SK-N-MC (cell line): ENCODE data around the gene GNAT2.
A peak's percentile ranks its signal among the peaks of the same experiment; 100 is the strongest.

Experiments
- DNase-seq: peaks from one replicate; pipeline ENCODE4 v3.0.0-alpha.2; 2011; ENCODE audit warnings: low read depth, low spot score
- H3K27ac ChIP-seq: fragments of 200-600 bp; sonication (generic); 2 replicates; pipeline ENCODE4 v1.5.1; 2016; ENCODE audit warnings: mixed run types
- H3K36me3 ChIP-seq: fragments of 200-600 bp; sonication (generic); 2 replicates; pipeline ENCODE4 v1.6.1; 2017; ENCODE audit warnings: antibody characterized with exemption, low read length, mixed read lengths; ENCODE audit not compliant: insufficient read depth
- H3K4me3 ChIP-seq: fragments of 200-600 bp; sonication (generic); 2 replicates; pipeline ENCODE4 v1.5.1; 2016
- H3K9ac ChIP-seq: fragments of 200-600 bp; sonication (generic); 2 replicates; pipeline ENCODE4 v1.8.0; 2017; ENCODE audit warnings: mixed run types, mixed read lengths; ENCODE audit not compliant: insufficient read length
- H3K9me3 ChIP-seq: fragments of 200-600 bp; sonication (generic); 2 replicates; pipeline ENCODE4 v1.6.1; 2017; ENCODE audit warnings: low read depth, mild to moderate bottlenecking, antibody characterized with exemption, low read length, moderate library complexity, mixed read lengths
- EZH2 ChIP-seq: fragments of 200-600 bp; sonication (generic); IDR thresholded peaks from one replicate; pipeline ENCODE4 v1.6.1; 2017; ENCODE audit warnings: antibody characterized with exemption
- FOXP2 ChIP-seq: optimal IDR thresholded peaks from 2 replicates; pipeline ENCODE3; 2011; ENCODE audit warnings: mild to moderate bottlenecking, moderate library complexity; ENCODE audit not compliant: insufficient read depth; ENCODE audit errors: extremely low read length, control extremely low read depth
- POLR2AphosphoS5 ChIP-seq: IDR thresholded peaks from 2 replicates; pipeline ENCODE4 v1.6.1; 2012; ENCODE audit warnings: mild to moderate bottlenecking, low read depth, low read length, borderline replicate concordance

GNAT2 gene

DNA sequence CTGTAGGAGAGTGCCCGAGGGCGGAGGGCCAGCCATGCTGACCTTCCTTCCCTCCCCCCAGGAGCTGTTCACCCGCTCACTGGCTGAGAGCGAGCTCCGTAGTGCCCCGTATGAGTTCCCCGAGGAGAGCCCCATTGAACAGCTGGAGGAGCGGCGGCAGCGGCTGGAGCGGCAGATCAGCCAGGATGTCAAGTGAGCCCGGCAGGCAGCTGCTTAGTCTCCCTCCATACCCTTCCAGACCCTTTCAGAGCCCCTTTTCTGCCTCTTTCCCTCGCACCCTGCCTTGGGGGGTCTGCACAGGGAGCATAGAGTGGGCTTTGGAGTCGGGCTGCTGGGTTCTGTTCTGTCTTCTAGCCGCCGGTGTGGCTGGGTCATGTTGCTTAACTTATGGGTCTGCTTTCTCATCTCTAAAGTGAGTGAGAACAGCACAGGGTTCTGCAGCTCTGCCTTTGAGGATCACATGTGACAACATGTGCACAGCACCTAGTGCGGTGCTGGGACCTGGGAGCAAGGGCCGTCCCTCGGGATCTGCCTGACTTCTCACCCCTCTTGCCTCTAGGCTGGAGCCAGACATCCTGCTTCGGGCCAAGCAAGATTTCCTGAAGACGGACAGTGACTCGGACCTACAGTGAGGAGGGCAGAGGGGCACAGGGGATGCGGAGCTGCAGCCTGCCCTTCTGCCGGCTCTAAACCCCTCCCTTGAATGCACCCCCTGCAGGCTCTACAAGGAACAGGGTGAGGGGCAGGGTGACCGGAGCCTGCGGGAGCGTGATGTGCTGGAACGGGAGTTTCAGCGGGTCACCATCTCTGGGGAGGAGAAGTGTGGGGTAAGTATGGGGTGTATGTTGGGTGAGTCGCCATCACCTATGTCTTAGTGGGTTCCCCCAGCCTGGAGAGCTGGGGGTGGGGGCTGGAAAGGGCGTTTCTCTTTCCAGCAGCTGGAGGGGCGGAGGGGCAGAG is 6.5 kb upstream of the GNAT2 start:
- H3K36me3 ChIP-seq, result peaks cover 34% of the 10 kb centered on the region; the same call in 1 of the 2 replicates
- H3K27ac ChIP-seq, result no peak overlapping the region
- no peak overlapping the region for H3K9ac ChIP-seq
- TF ChIP-seq FOXP2, result no peak
- no peak for TF ChIP-seq POLR2AphosphoS5
- no peak for TF ChIP-seq EZH2
- no peak for DNase-seq
- no peaks in the 10 kb centered on the region for H3K9me3 ChIP-seq
- no peak overlapping the region for H3K4me3 ChIP-seq

- Histone ChIP-seq H3K4me3 (no peak overlapping the region), H3K9me3 (no peaks in the 10 kb centered on the region), H3K36me3 (peaks cover 31% of the 10 kb centered on the region; the same call in 1 of the 2 replicates), H3K27ac (no peak overlapping the region), H3K9ac (no peak overlapping the region)
- no peak for DNase-seq
- TF ChIP-seq POLR2AphosphoS5 (no peak), FOXP2 (no peak), EZH2 (no peak)
Measured at GRCh38 chr1:109625176-109625575, 5.8 kb upstream of the GNAT2 start.

DNA sequence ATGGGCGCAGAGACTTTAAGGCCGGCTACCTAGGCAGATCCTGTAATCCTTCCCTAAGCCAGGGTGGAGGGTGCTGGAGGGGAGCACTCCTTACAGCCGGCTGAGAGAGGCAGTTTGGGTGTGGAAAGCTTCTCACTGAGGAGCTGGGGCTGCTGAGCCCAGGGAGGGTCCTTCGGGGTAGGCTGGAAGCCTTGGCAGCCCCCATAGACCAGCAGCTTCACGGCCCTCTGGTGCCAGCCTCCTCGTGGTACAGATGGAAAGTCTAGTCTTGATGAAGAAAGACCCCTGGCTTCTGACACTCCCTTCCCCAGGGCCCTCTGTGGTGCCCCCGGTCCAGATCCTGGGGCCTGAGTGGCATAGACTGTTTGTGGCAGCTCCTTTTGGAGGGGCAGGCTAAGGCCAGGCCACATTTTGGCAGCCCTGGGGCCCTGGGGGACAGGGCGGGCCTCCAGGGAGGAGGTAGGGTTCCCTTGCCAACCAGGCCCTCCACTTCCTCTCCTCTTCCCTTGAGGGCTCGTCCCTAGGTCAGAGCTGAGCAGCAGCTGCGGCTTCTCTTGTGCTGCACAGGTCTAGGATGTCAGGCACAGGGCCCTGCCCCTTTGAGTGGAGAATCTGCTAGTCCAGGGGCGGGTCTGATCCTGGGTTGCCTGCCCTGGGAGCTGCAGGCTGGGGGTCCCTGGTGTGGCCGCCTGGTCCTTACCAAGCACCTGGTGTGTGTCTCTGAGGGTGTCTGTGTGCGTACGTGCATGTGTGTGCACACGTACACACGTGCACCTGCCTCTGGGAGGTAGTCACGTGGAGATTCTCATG is 5.0 kb upstream of the GNAT2 start:
- no peak for DNase-seq
- no peaks in the 10 kb centered on the region for H3K9me3 ChIP-seq
- H3K27ac ChIP-seq, result 0 out of 2 replicates have a peak overlapping the region, but pooled peaks have one; percentile 36
- no peak overlapping the region for H3K4me3 ChIP-seq
- TF ChIP-seq FOXP2 (no peak), EZH2 (no peak), POLR2AphosphoS5 (no peak)
- H3K36me3 ChIP-seq, result peaks cover 23% of the 10 kb centered on the region; the same call in 1 of the 2 replicates
- H3K9ac ChIP-seq, result no peak overlapping the region

DNA sequence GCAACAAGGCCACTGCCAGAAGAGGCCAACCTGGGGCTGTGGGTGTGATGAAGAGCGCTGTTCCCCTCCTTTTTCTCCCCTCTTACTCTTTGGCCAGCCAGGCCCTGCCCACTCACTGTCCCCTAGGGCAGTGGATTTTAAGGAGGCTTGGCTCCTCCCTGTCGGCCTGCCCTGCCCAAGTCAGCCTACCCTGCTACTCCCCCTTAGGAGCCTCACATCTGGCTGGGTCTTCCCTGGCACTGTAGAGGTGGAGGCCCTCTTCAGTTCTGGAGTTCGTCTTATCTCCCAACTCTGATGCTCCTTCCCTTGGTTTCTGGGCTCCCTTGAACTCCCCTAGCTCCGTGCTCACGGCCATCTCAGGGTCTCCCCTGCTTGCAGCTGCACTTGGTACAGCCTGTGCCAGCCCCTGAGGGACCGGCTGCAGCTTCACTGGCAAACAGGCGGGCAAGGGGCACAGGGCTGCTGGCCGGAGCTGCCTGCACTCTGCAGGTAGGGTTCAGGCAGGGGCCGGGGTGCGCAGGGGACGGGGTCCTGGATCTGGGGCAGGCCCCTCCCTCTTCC is 4.3 kb upstream of the GNAT2 start:
- H3K9me3 ChIP-seq, result no peaks in the 10 kb centered on the region
- TF ChIP-seq EZH2 (no peak), FOXP2 (no peak), POLR2AphosphoS5 (no peak)
- H3K36me3 ChIP-seq, result peaks cover 16% of the 10 kb centered on the region; the same call in 1 of the 2 replicates
- H3K27ac ChIP-seq, result peak overlapping the region; percentile 36; the same call in 1 of the 2 replicates
- no peak overlapping the region for H3K4me3 ChIP-seq
- DNase-seq, result no peak
- peak overlapping the region; percentile 32 for H3K9ac ChIP-seq

- no peak overlapping the region for H3K9ac ChIP-seq
- H3K9me3 ChIP-seq, result no peaks in the 10 kb centered on the region
- peaks cover 9% of the 10 kb centered on the region; the same call in 1 of the 2 replicates for H3K36me3 ChIP-seq
- H3K27ac ChIP-seq, result no peak overlapping the region
- H3K4me3 ChIP-seq, result no peak overlapping the region
- TF ChIP-seq POLR2AphosphoS5, result no peak
- TF ChIP-seq FOXP2, result no peak
- no peak for TF ChIP-seq EZH2
- no peak for DNase-seq
Measured at GRCh38 chr1:109622895-109623294, 3.5 kb upstream of the GNAT2 start.

- H3K9me3 ChIP-seq, result no peaks in the 10 kb centered on the region
- TF ChIP-seq FOXP2, result no peak
- no peak for TF ChIP-seq EZH2
- no peak for TF ChIP-seq POLR2AphosphoS5
- peaks cover 6% of the 10 kb centered on the region; the same call in 1 of the 2 replicates for H3K36me3 ChIP-seq
- H3K9ac ChIP-seq, result no peak overlapping the region
- H3K4me3 ChIP-seq, result peak overlapping the region; percentile 99; the same call in 1 of the 2 replicates
- H3K27ac ChIP-seq, result no peak overlapping the region
- no peak for DNase-seq
Measured at GRCh38 chr1:109622137-109622892, 2.9 kb upstream of the GNAT2 start.

- peak overlapping the region; percentile 58 for H3K9ac ChIP-seq
- no peaks in the 10 kb centered on the region for H3K9me3 ChIP-seq
- TF ChIP-seq FOXP2 (no peak), POLR2AphosphoS5 (no peak), EZH2 (no peak)
- H3K4me3 ChIP-seq, result peak overlapping the region; percentile 99
- no peak overlapping the region for H3K27ac ChIP-seq
- DNase-seq, result no peak
- peaks cover under 1% of the 10 kb centered on the region; the same call in 1 of the 2 replicates for H3K36me3 ChIP-seq
Measured at GRCh38 chr1:109621379-109622136, 2.1 kb upstream of the GNAT2 start.
